Measurements from ENCODE around the gene SLC16A8. TPM values are rescaled to one million over a fixed set of nuclear protein-coding genes. Genes with fewer than 3 reads are reported as not detected.

The SLC16A8 gene
- total and polyA plus RNA-seq, 4 donors = 0.32 to 0.64 (median 0.39) TPM; not detected in 1

DNA sequence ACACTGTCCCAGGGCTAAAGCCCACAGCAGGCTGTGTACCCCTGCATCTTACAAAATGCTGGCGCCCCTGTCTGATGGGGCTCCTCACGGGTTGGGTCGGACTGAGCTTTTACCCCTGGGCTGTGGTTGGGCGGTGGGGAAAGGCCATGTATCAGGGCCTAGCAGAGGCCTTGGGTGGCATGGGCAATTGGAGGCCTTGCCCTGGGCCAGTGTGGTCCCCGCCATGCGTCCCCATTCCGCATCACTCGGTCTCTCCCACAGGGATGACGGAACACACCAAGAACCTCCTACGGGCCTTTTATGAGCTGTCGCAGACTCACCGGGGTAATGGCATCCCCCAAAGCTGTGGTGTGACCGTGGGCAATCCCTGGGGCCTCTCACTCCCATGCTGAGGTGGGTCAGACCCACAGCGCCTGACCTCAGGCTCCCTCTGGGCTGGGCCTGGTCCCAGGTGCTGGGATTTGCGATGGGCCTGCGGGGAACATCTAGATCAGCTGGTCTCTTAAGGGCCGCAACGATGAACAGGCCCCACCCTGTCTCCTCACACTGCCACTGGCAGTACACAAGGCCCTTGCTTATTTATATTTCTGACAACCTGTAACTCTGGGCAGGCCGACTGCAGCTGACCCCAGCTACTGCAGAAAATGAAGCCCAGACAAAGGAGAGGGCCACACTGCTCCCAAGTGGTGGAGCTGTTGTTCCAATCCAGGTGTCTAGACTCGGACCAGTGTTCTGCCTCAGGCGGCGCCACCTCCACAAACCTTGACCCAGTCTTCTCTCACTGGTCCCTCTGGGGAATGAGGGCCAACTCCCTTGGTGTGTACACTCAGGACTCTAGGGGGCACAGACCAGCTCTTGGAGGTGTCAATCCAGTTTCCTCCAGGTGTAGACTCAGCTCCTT, 12.3 kb downstream of the SLC16A8 start:
- Histone ChIP-seq H3K27me3 (ENCODE audit: control insufficient read depth in 3 of 3, insufficient read depth in 3 of 3, low read length in 2 of 3) (no peaks in the 10 kb centered on the region), H3K27ac (ENCODE audit: low read depth in 1 of 2, low read length in 1 of 2) (no peak overlapping the region), H3K36me3 (ENCODE audit: control insufficient read depth in 4 of 4, insufficient read depth in 4 of 4, low read length in 4 of 4) (peaks cover 0 to 62% (median 8%) of the 10 kb centered on the region in 4 donors), H3K9me3 (ENCODE audit: control insufficient read depth in 4 of 4, insufficient read depth in 3 of 4, low read length in 3 of 4) (no peaks in the 10 kb centered on the region), H3K4me3 (no peak overlapping the region), H3K9ac (ENCODE audit: insufficient read depth in 1 of 2, low read length in 2 of 2) (no peak overlapping the region), H3K4me1 (ENCODE audit: control insufficient read depth in 5 of 5, insufficient read depth in 5 of 5, low read length in 5 of 5) (no peaks in the 10 kb centered on the region)
- ATAC-seq (ENCODE audit: insufficient read depth, low FRiP score) = no peak
- DNase-seq = no peak
- TF ChIP-seq, protein P1, sequence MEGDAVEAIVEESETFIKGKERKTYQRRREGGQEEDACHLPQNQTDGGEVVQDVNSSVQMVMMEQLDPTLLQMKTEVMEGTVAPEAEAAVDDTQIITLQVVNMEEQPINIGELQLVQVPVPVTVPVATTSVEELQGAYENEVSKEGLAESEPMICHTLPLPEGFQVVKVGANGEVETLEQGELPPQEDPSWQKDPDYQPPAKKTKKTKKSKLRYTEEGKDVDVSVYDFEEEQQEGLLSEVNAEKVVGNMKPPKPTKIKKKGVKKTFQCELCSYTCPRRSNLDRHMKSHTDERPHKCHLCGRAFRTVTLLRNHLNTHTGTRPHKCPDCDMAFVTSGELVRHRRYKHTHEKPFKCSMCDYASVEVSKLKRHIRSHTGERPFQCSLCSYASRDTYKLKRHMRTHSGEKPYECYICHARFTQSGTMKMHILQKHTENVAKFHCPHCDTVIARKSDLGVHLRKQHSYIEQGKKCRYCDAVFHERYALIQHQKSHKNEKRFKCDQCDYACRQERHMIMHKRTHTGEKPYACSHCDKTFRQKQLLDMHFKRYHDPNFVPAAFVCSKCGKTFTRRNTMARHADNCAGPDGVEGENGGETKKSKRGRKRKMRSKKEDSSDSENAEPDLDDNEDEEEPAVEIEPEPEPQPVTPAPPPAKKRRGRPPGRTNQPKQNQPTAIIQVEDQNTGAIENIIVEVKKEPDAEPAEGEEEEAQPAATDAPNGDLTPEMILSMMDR (IDR thresholded peaks at IDR 0.05; ENCODE audit: control extremely low read depth, extremely low read depth) = no peak
- 91 to 92% methylated on average over 22 of the region's 22 CpGs for WGBS, 2 donors

DNA sequence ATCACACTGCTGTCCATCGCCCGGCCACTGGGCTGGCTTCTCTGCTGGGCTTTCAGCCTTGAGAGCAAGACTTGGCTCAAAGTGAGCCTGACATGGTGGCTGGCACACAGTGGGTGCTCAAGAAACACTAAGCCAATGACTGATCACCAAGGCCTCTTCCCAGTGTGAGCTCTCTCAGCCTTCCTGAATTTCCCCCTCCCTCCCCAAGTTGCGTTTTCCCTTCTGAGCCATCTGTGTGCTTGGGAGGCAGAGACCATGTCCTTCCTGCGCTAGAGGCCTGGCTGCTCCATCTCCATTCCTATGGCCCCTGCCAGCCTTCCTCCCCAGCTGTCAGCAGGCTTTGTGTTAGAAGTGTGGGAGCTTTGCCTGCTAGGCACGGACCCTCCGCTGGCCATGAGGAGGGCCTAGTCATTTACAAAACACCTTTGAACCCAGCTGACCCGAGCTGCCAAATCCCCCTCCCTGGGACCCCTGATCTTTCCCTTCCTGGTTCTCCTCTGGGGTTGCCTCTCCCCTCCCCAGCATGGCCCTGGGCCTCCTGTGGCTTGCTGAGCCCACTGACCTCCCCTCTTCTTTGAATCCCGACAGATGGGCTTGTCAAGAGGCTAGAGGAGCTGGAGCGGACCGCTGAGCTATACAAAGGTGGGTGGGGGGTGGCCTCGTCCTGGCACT, 13.6 kb downstream of the SLC16A8 start:
- 94 to 95% methylated on average over 11 of the region's 11 CpGs for WGBS, 2 donors

DNA sequence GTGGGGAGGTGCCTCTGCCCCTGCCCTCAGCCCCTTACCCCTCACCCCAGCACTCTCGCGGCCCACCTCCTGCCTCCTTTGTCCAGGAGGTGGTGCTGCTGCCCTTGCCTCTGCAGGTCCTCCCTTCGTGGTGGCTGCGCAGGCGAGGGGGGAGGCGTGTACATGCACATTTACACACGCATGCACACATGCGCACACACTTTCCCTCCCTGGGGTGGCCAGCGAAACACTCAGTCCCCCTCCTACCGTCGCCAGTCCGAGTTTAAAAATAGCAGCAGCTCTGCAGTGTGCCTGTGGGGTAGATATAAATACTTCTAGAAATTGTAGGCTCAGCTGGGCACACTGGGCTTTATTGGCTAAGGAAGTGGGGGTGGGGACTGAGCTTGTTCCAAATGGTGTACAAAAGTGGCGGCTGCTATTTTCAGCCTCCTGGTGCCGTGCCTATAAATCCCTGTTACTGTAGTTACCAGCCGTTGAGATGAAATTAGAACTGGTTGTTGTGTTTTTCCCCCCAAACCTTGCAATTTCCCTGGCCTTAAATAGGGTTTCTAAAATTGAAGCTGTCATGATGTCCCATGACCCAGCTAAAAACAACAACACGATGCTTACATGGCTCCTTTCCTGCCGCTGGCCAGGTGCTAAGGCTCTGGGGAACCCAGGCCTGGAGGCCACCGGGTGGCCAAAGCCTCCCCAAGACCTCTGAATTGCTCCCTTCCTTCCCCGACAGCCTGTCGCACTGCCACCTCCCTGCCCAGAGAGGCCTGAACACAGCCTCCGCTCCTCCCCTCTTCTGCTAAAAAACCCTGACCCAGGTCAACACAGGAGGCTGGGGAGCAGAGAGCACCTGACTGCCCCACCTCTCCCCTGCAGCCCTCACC, 14.4 kb downstream of the SLC16A8 start:
- H3K4me3 ChIP-seq = no peak overlapping the region
- ATAC-seq (ENCODE audit: insufficient read depth, low FRiP score) (peak; percentile 11), DNase-seq (peak in 1 of 3 donors; percentile 51)
- H3K9ac ChIP-seq (ENCODE audit: insufficient read depth in 1 of 2, low read length in 2 of 2) = no peak overlapping the region
- WGBS, 2 donors = 79 to 90% methylated on average over 21 of the region's 21 CpGs
- peak overlapping the region; percentile 15 to 70 for H3K27ac ChIP-seq (ENCODE audit: low read depth in 1 of 2, low read length in 1 of 2)
- peaks cover 0 to 71% (median 16%) of the 10 kb centered on the region in 4 donors for H3K36me3 ChIP-seq (ENCODE audit: control insufficient read depth in 4 of 4, insufficient read depth in 4 of 4, low read length in 4 of 4)
- TF ChIP-seq, protein P1 (IDR thresholded peaks at IDR 0.05; ENCODE audit: control extremely low read depth, extremely low read depth) = no peak
- no peaks in the 10 kb centered on the region for H3K27me3 ChIP-seq (ENCODE audit: control insufficient read depth in 3 of 3, insufficient read depth in 3 of 3, low read length in 2 of 3)
- H3K4me1 ChIP-seq (ENCODE audit: control insufficient read depth in 5 of 5, insufficient read depth in 5 of 5, low read length in 5 of 5) = no peaks in the 10 kb centered on the region
- H3K9me3 ChIP-seq (ENCODE audit: control insufficient read depth in 4 of 4, insufficient read depth in 3 of 4, low read length in 3 of 4) = no peaks in the 10 kb centered on the region

More for the DNA sequence above, 13.6 kb downstream of the SLC16A8 start:
- Histone ChIP-seq H3K9me3 (ENCODE audit: control insufficient read depth in 4 of 4, insufficient read depth in 3 of 4, low read length in 3 of 4) (no peaks in the 10 kb centered on the region), H3K36me3 (ENCODE audit: control insufficient read depth in 4 of 4, insufficient read depth in 4 of 4, low read length in 4 of 4) (peaks cover 0 to 72% (median 10%) of the 10 kb centered on the region in 4 donors), H3K27ac (ENCODE audit: low read depth in 1 of 2, low read length in 1 of 2) (peak overlapping the region; percentile 15 to 70), H3K4me1 (ENCODE audit: control insufficient read depth in 5 of 5, insufficient read depth in 5 of 5, low read length in 5 of 5) (no peaks in the 10 kb centered on the region), H3K4me3 (no peak overlapping the region), H3K9ac (ENCODE audit: insufficient read depth in 1 of 2, low read length in 2 of 2) (no peak overlapping the region), H3K27me3 (ENCODE audit: control insufficient read depth in 3 of 3, insufficient read depth in 3 of 3, low read length in 2 of 3) (no peaks in the 10 kb centered on the region)
- TF ChIP-seq, protein P1 (IDR thresholded peaks at IDR 0.05; ENCODE audit: control extremely low read depth, extremely low read depth) = no peak
- ATAC-seq (ENCODE audit: insufficient read depth, low FRiP score) = no peak
- no peak for DNase-seq

Measured in lung (tissue), 12 donors.